ENCODE data around the gene PTRHD1. TPM values are rescaled to one million over a fixed set of nuclear protein-coding genes. Genes with fewer than 3 reads are reported as not detected.

PTRHD1 gene
- total RNA-seq, 1 experiment from 2014 or later: 39.2 TPM

DNA sequence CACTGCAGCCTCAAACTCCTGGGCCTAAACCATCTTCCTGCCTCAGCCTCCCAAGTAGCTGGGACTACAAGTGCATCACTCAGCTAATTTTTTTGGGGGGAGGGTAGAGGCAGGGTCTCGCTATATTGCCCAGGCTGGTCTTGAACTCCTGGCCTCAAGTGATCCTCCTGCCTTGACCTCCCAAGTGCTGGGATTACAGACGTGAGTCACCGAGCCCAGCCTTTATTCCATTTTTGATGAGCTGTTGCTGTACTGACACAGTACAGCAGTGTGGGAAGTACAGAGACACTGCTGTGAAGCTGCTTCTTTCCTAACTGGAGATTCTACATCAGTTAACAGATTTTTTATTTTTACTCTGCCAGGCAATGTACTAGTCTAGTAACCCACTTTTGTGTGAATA is 18.8 kb downstream of the PTRHD1 start:
- H3K4me3 Mint-ChIP-seq: no peak overlapping the region
- no peak overlapping the region for H3K27ac Mint-ChIP-seq
- H3K9me3 Mint-ChIP-seq: peaks cover 9% of the 10 kb centered on the region
- ChIA-PET CTCF (interaction anchor here (0.9 to 1.2 kb wide), 2 partner anchors 54 to 161 kb away, joined by 3 read pairs; no protein-coding TSS in a partner anchor), POLR2A (interaction anchor here (0.7 kb wide), 1 partner anchor 72 kb away, joined by 3 read pairs; no protein-coding TSS in a partner anchor)
- TF ChIP-seq ZNF121 (CRISPR knock-in tag; IDR thresholded peaks at IDR 0.05) (peak; percentile 71; the same call in 1 of the 2 replicates), NR1H2 (CRISPR knock-in tag; IDR thresholded peaks at IDR 0.05) (no peak)
- H3K4me1 Mint-ChIP-seq: peaks cover 28% of the 10 kb centered on the region
- no peak for ATAC-seq
- H3K36me3 Mint-ChIP-seq: peaks cover 12% of the 10 kb centered on the region
- DNase-seq (ENCODE audit: low spot score): no peak
- no peaks in the 10 kb centered on the region for H3K27me3 Mint-ChIP-seq (ENCODE audit: low read depth)

DNA sequence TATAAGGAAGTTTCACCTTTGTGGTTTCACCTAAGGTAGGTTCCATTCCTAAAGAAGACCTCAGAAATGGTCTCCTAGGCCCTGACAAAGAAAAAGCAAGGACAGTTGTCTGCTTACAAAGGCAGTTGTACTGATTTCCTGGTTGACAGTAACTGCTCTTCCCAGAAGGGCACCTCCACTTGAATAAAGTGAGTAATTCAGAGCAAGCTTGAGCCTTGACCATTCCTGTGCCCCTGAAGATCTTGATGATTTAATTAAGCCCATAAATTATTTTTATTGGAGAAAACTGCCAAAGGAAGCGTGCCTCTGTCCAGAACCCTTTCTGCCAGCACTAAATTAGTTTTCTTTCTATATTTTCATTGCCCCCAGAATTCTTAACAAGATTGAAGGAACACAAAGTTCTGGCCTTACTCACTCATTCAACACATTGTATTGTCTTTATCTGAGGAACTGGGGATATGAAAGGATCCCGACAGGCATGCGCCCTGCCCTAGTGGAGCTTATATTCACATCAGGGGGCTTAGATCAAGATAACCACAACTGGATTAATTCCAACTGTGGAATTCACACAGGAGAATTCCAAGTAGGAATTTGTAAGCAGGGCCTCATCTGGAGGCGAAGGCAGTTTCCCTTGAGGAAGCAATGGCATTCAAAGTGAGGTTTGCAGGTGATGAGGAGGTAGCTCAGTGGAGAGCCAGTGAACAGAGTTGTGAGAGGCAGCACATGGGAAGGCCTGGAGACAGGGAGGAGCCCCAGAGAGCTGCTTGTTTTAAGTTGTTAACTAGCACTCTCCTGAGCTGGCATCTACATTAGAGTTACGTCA is 21.2 kb downstream of the PTRHD1 start:
- POLR2A ChIA-PET: no interaction called here
- Mint-ChIP-seq H3K9me3 (peaks cover 8% of the 10 kb centered on the region), H3K36me3 (peaks cover 11% of the 10 kb centered on the region), H3K27me3 (ENCODE audit: low read depth) (no peaks in the 10 kb centered on the region), H3K4me1 (peaks cover 14% of the 10 kb centered on the region), H3K4me3 (no peak overlapping the region), H3K27ac (peak overlapping the region; percentile 44)
- CTCF ChIA-PET: interaction anchor here (1.0 to 2.2 kb wide), 4 partner anchors 19 to 159 kb away, joined by 3 to 10 read pairs (median 4); no protein-coding TSS in a partner anchor
- DNase-seq (ENCODE audit: low spot score) (no peak), ATAC-seq (peak; percentile 50)
- TF ChIP-seq, protein P1, sequence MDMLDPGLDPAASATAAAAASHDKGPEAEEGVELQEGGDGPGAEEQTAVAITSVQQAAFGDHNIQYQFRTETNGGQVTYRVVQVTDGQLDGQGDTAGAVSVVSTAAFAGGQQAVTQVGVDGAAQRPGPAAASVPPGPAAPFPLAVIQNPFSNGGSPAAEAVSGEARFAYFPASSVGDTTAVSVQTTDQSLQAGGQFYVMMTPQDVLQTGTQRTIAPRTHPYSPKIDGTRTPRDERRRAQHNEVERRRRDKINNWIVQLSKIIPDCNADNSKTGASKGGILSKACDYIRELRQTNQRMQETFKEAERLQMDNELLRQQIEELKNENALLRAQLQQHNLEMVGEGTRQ (CRISPR knock-in tag; IDR thresholded peaks at IDR 0.05): no peak
- TF ChIP-seq HMGA2 (CRISPR knock-in tag; IDR thresholded peaks at IDR 0.05) (no peak), MYBL2 (CRISPR knock-in tag; IDR thresholded peaks at IDR 0.05) (no peak), GTF2I (CRISPR knock-in tag; conservative IDR thresholded peaks at IDR 0.05) (no peak), NFE2L1 (CRISPR knock-in tag; IDR thresholded peaks at IDR 0.05) (no peak)
- TF ChIP-seq, protein P2, sequence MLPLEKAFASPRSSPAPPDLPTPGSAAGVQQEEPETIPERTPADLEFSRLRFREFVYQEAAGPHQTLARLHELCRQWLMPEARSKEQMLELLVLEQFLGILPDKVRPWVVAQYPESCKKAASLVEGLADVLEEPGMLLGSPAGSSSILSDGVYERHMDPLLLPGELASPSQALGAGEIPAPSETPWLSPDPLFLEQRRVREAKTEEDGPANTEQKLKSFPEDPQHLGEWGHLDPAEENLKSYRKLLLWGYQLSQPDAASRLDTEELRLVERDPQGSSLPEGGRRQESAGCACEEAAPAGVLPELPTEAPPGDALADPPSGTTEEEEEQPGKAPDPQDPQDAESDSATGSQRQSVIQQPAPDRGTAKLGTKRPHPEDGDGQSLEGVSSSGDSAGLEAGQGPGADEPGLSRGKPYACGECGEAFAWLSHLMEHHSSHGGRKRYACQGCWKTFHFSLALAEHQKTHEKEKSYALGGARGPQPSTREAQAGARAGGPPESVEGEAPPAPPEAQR (CRISPR knock-in tag; IDR thresholded peaks at IDR 0.05): no peak

DNA sequence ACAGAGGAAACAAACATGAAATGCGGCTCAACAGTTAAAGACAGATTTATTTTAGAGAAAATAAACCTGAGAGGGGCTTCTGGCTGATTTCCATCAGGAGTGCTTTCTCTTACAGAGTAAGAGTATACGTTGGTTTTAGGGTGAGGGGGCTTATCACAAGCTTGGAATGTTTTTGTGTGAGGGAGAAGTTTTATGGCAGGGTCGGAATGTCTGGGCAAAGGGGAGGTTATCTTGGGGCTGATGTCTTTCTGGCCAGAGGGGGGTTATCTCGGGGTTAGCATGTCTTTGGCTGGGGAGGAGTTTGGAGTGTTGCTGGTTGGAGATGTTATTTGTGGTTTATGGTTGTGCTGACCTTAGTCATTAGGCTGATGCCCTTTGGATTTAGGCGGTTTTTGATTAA is 22.1 kb downstream of the PTRHD1 start:
- Mint-ChIP-seq H3K9me3 (peaks cover 3% of the 10 kb centered on the region; the same call in 1 of the 2 replicates), H3K4me3 (no peak overlapping the region), H3K27me3 (ENCODE audit: low read depth) (no peaks in the 10 kb centered on the region), H3K36me3 (peaks cover 9% of the 10 kb centered on the region), H3K4me1 (peaks cover 8% of the 10 kb centered on the region), H3K27ac (no peak overlapping the region)
- no peak for DNase-seq (ENCODE audit: low spot score)
- no peak for ATAC-seq
- ChIA-PET CTCF (no interaction called here), POLR2A (no interaction called here)
- TF ChIP-seq, protein P3, sequence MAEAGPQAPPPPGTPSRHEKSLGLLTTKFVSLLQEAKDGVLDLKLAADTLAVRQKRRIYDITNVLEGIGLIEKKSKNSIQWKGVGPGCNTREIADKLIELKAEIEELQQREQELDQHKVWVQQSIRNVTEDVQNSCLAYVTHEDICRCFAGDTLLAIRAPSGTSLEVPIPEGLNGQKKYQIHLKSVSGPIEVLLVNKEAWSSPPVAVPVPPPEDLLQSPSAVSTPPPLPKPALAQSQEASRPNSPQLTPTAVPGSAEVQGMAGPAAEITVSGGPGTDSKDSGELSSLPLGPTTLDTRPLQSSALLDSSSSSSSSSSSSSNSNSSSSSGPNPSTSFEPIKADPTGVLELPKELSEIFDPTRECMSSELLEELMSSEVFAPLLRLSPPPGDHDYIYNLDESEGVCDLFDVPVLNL (CRISPR knock-in tag; IDR thresholded peaks at IDR 0.05; ENCODE audit: borderline replicate concordance, low read depth): no peak
- TF ChIP-seq GTF2I (CRISPR knock-in tag; conservative IDR thresholded peaks at IDR 0.05) (no peak), GRHL2 (CRISPR knock-in tag; IDR thresholded peaks at IDR 0.05; ENCODE audit: insufficient replicate concordance, severe bottlenecking) (no peak), NR3C1 (CRISPR knock-in tag; conservative IDR thresholded peaks at IDR 0.05; ENCODE audit: low read depth) (no peak), TCF7 (CRISPR knock-in tag; IDR thresholded peaks at IDR 0.05; ENCODE audit: low read depth) (no peak)
- TF ChIP-seq, protein P4, sequence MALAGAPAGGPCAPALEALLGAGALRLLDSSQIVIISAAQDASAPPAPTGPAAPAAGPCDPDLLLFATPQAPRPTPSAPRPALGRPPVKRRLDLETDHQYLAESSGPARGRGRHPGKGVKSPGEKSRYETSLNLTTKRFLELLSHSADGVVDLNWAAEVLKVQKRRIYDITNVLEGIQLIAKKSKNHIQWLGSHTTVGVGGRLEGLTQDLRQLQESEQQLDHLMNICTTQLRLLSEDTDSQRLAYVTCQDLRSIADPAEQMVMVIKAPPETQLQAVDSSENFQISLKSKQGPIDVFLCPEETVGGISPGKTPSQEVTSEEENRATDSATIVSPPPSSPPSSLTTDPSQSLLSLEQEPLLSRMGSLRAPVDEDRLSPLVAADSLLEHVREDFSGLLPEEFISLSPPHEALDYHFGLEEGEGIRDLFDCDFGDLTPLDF (CRISPR knock-in tag; IDR thresholded peaks at IDR 0.05): no peak
- TF ChIP-seq, protein P5, sequence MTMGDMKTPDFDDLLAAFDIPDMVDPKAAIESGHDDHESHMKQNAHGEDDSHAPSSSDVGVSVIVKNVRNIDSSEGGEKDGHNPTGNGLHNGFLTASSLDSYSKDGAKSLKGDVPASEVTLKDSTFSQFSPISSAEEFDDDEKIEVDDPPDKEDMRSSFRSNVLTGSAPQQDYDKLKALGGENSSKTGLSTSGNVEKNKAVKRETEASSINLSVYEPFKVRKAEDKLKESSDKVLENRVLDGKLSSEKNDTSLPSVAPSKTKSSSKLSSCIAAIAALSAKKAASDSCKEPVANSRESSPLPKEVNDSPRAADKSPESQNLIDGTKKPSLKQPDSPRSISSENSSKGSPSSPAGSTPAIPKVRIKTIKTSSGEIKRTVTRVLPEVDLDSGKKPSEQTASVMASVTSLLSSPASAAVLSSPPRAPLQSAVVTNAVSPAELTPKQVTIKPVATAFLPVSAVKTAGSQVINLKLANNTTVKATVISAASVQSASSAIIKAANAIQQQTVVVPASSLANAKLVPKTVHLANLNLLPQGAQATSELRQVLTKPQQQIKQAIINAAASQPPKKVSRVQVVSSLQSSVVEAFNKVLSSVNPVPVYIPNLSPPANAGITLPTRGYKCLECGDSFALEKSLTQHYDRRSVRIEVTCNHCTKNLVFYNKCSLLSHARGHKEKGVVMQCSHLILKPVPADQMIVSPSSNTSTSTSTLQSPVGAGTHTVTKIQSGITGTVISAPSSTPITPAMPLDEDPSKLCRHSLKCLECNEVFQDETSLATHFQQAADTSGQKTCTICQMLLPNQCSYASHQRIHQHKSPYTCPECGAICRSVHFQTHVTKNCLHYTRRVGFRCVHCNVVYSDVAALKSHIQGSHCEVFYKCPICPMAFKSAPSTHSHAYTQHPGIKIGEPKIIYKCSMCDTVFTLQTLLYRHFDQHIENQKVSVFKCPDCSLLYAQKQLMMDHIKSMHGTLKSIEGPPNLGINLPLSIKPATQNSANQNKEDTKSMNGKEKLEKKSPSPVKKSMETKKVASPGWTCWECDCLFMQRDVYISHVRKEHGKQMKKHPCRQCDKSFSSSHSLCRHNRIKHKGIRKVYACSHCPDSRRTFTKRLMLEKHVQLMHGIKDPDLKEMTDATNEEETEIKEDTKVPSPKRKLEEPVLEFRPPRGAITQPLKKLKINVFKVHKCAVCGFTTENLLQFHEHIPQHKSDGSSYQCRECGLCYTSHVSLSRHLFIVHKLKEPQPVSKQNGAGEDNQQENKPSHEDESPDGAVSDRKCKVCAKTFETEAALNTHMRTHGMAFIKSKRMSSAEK (CRISPR knock-in tag; IDR thresholded peaks at IDR 0.05; ENCODE audit: borderline replicate concordance): no peak
- TF ChIP-seq, protein P6, sequence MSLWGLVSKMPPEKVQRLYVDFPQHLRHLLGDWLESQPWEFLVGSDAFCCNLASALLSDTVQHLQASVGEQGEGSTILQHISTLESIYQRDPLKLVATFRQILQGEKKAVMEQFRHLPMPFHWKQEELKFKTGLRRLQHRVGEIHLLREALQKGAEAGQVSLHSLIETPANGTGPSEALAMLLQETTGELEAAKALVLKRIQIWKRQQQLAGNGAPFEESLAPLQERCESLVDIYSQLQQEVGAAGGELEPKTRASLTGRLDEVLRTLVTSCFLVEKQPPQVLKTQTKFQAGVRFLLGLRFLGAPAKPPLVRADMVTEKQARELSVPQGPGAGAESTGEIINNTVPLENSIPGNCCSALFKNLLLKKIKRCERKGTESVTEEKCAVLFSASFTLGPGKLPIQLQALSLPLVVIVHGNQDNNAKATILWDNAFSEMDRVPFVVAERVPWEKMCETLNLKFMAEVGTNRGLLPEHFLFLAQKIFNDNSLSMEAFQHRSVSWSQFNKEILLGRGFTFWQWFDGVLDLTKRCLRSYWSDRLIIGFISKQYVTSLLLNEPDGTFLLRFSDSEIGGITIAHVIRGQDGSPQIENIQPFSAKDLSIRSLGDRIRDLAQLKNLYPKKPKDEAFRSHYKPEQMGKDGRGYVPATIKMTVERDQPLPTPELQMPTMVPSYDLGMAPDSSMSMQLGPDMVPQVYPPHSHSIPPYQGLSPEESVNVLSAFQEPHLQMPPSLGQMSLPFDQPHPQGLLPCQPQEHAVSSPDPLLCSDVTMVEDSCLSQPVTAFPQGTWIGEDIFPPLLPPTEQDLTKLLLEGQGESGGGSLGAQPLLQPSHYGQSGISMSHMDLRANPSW (CRISPR knock-in tag; conservative IDR thresholded peaks at IDR 0.05; ENCODE audit: low read depth): no peak
- TF ChIP-seq, protein P7, sequence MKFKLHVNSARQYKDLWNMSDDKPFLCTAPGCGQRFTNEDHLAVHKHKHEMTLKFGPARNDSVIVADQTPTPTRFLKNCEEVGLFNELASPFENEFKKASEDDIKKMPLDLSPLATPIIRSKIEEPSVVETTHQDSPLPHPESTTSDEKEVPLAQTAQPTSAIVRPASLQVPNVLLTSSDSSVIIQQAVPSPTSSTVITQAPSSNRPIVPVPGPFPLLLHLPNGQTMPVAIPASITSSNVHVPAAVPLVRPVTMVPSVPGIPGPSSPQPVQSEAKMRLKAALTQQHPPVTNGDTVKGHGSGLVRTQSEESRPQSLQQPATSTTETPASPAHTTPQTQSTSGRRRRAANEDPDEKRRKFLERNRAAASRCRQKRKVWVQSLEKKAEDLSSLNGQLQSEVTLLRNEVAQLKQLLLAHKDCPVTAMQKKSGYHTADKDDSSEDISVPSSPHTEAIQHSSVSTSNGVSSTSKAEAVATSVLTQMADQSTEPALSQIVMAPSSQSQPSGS (CRISPR knock-in tag; IDR thresholded peaks at IDR 0.05; ENCODE audit: borderline replicate concordance, low read depth): no peak
